ENCODE data around the gene FLT4. TPM values are rescaled to one million over a fixed set of nuclear protein-coding genes. Genes with fewer than 3 reads are reported as not detected.

The FLT4 gene
- total and polyA plus RNA-seq, 9 of the 15 experiments (the other 6 are each of a cell fraction or from before 2014, with no cell fraction given) = 0.01 to 0.42 (median 0.14) TPM; not detected in 2

GRCh38 chr5:180629831-180630382 lies 19.5 kb downstream of the FLT4 start (continued):
- TF ChIP-seq TCF7L2 (IDR thresholded peaks at IDR 0.05; ENCODE audit: low read depth, low read length) = no peak
- no peak for TF ChIP-seq POLR2G (IDR thresholded peaks at IDR 0.05; ENCODE audit: low read depth, low read length)

DNA sequence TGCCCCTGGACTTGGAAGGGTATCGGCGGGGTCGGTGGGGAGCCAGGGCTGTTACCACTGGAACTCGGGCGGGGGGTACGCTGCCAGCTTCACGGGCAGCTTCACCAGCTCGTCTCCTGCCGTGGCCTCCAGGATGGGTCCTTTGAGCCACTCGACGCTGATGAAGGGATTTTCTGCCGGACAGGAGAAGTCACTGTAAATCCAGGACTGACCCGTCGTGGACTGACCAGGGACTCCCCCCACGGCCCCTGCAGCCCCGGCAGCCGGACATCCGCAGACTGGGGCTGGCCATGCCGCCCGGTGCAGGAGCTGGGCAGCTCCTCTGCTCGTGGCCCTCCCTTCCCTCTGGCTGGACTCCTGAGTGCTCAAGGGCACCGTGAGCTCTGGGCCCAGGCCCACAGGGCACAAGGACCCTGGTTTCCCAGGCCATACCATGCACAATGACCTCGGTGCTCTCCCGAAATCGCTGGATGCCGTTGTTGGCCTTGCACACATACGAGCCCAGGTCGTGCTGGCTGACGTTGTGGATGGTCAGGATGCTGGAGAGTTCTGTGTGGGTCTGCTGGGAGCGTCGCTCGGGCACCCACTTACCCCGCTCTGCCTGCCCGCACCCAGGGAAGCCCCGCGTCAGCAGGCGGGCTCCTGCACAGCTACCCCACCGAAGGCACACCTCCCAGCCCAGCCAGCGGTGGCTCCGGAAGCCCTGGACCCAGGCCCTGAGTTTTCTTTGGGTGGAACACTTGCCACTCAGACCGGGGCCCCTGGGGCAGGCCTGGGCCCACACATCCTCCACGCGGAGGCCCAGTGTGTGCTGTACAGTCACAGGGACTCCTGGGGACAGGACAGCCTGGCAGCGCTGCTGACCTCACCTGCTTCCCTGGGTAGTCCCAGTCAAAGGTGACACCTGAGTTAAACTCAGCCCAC lies 20.3 kb downstream of the FLT4 start:
- no peaks in the 10 kb centered on the region for H3K9me1 ChIP-seq (ENCODE audit: control insufficient read depth, insufficient read depth, low read length)
- WGBS (ENCODE audit: insufficient coverage, low coverage, missing lambda C conversion rate) = 3% methylated on average over 37 of the region's 44 CpGs
- no peaks in the 10 kb centered on the region for H3K36me3 ChIP-seq (ENCODE audit: control insufficient read depth, insufficient read depth, low read length)
- FAIRE-seq = no peak
- H3K27ac ChIP-seq (ENCODE audit: extremely low read depth, low read depth, low read length) = no peak overlapping the region
- TF ChIP-seq CC2D1A (IDR thresholded peaks at IDR 0.05) (no peak), PRDM10 (IDR thresholded peaks at IDR 0.05; ENCODE audit: partially characterized antibody) (peak; percentile 62)
- intact Hi-C loops (cut with micrococcal nuclease) (no loop called here), in situ Hi-C loops (cut with MboI) (no loop called here)
- CTCF ChIA-PET (ENCODE audit: low intra/inter-chr PET ratio) = no interaction called here
- H3K9me3 ChIP-seq (replicated peaks; ENCODE audit: control insufficient read depth, insufficient read depth, low read depth, low read length) = no peaks in the 10 kb centered on the region
- BruUV-seq (replicated peaks) = no TSS peak
- peaks cover 0 to 59% of the 10 kb centered on the region in 2 experiments; a peak in 2 of 5 replicates for H3K4me1 ChIP-seq (replicated peaks in 1 of 2; ENCODE audit: control insufficient read depth in 2 of 2, insufficient read depth in 2 of 2, low read length in 2 of 2)
- peaks cover 6% of the 10 kb centered on the region for H4K20me1 ChIP-seq (replicated peaks; ENCODE audit: control insufficient read depth, insufficient read depth, low read length)
- H3K4me3 ChIP-seq = no peak overlapping the region
- no peak overlapping the region for H2AFZ ChIP-seq (ENCODE audit: low read depth, low read length)
- no peak overlapping the region for H3K4me2 ChIP-seq (ENCODE audit: insufficient read depth, low read length)
- POLR2A ChIA-PET = interaction anchor here (0.7 kb wide), 1 partner anchor 90 kb away, joined by 3 read pairs; no protein-coding TSS in a partner anchor
- H3K9ac ChIP-seq (ENCODE audit: insufficient read depth in 1 of 2, low read depth in 2 of 2, low read length in 2 of 2) = peak overlapping the region in 1 of 2 experiments; percentile 68; a peak in 2 of 4 replicates
- peaks cover 17 to 79% of the 10 kb centered on the region in 2 experiments; a peak in 4 of 5 replicates for H3K27me3 ChIP-seq (ENCODE audit: control insufficient read depth in 2 of 2, insufficient read depth in 2 of 2, low read length in 2 of 2)
- H3K79me2 ChIP-seq (ENCODE audit: control insufficient read depth, insufficient read depth, low read length) = no peaks in the 10 kb centered on the region
- ATAC-seq = no peak
- no peak for DNase-seq (ENCODE audit: extremely low read depth in 1 of 4, low spot score in 3 of 4)
